Stimulated activated CD8-positive, alpha-beta memory T cell treated with anti-CD3 and anti-CD28 coated beads, Interleukin-12 subunit alpha, Interleukin-12 subunit beta, amount 100 ng/mL, for 1 hour (primary cell): Measurements from ENCODE around the gene YY1AP1.
"Not testable (repeated sequence)": the region's sequence is repeated elsewhere in the genome, so short reads cannot be mapped to it uniquely, and the experiment has no call there.

Source experiments
- DNase-seq: peaks from one replicate; pipeline ENCODE4 v3.0.0-alpha.2; 2020; ENCODE audit warnings: low read depth

The YY1AP1 gene, protein sequence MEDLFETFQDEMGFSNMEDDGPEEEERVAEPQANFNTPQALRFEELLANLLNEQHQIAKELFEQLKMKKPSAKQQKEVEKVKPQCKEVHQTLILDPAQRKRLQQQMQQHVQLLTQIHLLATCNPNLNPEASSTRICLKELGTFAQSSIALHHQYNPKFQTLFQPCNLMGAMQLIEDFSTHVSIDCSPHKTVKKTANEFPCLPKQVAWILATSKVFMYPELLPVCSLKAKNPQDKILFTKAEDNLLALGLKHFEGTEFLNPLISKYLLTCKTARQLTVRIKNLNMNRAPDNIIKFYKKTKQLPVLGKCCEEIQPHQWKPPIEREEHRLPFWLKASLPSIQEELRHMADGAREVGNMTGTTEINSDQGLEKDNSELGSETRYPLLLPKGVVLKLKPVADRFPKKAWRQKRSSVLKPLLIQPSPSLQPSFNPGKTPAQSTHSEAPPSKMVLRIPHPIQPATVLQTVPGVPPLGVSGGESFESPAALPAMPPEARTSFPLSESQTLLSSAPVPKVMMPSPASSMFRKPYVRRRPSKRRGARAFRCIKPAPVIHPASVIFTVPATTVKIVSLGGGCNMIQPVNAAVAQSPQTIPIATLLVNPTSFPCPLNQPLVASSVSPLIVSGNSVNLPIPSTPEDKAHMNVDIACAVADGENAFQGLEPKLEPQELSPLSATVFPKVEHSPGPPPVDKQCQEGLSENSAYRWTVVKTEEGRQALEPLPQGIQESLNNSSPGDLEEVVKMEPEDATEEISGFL

DNA sequence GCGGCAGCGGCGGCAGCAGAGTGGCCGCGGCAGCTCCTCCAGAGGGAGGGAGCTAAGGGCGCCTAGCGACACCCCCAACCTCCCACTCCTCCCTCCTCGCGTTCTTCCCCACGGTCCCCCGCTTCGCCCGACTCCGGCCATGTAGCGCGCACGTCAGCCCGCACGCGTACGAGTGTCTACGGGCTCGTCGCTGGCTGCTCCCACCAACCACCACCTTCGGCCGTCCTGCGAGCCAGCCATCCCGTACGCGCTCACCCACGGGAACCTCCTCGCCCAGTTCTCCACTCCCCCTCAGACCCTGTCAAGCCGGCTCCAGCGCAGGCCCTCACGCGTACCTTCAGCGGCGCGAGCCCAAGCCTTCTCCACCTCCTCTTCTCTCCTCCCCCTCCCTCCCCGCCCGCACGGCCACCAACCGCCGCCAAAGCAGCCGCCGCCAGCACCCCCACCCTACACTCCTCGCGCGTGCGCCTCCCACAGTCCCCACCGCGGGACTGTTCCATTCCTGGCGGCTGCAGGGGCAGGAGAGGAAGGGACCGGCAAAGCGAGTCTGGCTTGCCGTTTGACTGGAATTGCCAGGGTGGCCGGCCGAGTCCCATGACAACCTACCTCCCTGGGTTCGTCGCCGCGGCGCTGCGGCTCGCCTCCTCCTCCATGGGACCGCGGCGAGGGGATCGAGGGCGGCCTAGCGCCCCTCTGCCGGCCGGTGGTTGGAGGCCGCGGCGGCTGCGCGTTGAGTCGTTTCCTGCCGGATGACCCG is at the start of gene YY1AP1:
TSS of gene YY1AP1 (minus strand) at position 451 of the 757 bp plus-strand sequence. CDS start 8,338 bp downstream, outside the sequence.
- DNase-seq: peak; percentile 86

DNA sequence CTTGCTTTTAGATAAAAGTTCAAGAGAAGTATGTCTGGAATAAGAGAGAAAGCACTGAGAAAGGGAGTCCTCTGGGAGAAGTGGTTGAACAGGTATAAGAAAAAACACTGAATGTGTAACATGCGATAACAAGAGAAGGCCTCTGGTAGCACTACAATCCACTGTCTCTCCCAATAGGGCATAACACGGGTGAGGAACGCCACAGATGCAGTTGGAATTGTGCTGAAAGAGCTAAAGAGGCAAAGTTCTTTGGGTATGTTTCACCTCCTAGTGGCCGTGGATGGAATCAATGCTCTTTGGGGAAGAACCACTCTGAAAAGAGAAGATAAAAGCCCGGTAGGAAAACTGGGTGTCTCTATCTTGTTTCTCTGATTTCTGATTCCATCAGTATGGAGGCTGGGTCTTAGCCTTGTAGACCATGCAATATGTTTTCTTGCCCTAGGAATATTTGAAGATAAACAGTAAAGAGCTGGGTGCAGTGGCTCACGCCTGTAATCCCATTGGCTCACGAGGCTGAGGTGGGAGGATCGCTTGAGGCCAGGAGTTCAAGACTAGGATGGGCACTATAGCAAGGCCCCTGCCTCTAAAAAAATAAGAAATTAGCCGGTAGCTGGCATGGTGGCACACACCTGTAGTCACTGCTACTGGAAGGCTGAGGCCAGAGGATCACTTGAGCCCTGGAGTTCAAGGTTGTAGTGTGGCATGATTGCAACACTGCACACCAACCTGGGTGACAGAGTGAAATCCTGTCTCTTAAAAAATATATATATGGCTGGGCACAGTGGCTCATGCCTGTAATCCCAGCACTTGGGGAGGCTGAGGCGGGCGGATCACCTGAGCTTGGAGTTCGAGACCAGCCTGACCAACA is 40.7 kb upstream of the YY1AP1 start:
- peak; percentile 5 for DNase-seq

DNA sequence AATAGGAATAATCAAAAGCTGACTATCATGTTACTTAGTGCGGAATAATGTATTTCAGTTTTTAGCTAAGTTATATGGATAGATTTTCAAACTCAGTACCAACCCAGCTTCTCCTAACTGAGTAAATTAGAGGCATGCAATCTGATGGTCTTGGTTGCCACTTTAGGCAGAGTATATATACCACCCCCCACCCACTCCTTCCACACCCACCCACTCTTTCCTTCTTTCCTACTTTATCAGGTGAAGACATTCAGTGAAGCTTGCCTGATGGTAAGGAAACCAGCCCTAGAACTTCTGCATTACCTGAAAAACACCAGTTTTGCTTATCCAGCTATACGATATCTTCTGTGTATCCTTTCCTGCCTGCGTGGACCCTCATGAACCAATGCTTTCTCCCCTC is 36.6 kb upstream of the YY1AP1 start:
- no peak for DNase-seq

DNA sequence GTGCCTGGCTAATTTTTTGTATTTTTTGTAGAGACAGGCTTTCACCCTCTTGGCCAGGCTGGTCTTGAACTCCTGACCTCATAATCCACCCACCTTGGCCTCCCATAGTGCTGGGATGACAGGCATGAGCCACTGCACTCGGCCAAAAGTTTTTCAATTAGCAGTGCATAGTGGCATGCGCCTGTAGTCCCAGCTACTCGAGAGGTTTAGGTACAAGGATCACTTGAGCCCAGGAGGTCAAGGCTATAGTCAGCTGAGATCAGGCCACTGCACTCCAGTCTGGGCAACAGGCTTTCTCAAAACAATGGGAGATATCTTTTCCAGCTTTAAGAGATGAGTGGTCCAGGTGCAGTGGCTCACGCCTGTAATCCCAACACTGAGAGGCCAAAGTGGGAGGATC is 31.1 kb upstream of the YY1AP1 start:
- DNase-seq: no peak

DNA sequence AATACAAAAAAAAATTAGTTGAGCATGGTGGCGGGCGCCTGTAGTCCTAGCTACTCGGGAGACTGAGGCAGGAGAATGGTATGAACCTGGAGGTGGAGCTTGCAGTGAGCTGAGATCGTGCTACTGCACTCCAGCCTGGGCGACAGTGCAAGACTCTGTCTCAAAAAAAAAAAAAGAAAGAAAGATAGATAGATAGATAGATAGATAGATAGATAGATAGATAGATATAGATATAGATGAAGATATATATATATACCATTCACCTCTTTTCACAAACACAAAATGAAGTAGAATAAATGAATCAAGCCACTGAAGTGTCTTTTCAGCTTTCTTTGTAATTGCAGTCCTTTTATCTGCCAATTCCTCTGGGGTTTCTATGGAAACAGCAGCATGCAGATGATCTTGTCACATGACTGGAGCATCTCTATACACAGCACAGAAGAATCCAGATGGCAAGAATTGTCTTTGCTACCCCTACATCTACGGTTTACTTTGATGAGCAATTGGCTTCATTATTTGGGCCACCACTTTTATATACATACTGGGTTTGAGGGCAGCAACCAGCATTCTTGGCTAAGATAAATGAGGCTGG is 30.0 kb upstream of the YY1AP1 start:
- DNase-seq: not testable (repeated sequence)

DNA sequence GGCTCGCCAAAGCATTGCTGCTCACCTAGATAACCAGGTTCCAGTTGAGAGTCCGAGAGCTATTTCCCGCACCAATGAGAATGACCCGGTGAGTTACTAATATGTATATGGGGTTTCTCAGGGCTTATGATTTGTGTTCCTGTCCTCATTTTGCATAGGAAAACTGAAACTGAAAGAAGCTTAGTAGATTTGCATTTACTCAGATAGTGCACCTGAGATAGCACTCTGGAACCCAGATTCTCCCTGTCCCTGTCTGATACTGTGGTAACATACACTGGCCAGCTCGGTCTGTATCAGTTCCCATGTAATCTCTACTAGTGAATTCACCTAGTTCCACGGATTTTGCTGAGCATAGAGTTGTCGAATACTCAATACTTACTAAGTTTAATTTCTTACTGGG is 28.5 kb upstream of the YY1AP1 start:
- no peak for DNase-seq

DNA sequence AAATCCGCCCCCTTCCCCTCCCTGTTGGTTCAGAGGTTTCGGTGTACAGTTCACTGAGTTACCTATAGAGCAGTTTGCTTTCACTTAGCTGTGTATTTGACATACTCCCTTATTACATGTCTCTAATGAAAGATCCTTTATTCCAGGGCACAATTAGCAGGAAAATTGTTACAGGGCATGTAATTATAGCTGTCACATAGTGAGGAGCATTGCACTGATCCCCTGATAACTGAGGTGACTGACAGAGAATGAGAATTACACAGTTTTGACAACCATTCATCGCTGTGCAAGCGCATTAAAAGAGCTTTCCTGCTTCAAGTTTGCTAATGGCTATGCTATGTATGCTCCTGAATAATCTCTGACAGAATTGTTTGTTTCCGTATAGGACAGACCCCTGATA is 27.2 kb upstream of the YY1AP1 start:
- DNase-seq: no peak

DNA sequence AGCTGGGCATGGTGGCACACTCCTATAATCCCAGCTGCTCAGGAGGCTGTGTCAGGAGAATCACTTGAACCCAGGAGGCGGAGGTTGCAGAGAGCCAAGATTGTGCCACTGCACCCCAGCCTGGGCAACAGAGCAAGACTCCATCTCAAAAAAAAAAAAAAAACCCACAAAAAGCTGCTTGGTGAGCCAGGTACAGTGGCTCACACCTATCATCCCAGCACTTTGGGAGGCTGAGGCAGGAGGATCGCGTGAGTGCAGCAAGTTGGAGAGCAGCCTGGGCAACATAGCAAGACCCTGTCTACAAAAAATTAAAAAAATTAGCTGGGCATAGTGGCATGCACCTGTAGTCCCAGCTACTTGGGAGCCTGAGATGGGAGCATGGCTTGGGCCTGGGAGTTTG is 26.5 kb upstream of the YY1AP1 start:
- DNase-seq: not testable (repeated sequence)

DNA sequence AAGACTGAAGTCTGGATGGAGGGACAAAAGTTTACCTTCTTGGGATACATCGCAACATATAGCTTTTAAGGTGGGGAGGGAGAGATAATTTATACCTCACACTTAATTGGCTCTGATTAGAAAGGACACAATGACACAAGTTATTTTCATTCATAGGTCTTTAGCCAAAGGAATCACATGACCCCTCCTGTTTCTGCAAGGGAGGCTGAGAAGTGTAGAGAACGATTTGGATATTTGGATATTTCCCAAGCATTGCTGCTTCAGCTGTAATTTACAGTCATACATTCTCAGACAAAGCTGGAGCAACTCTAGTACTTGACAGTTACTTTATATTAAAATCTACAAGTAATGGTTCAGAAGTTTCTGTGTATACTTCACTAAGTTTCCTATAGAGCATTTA is 24.5 kb upstream of the YY1AP1 start:
- no peak for DNase-seq

DNA sequence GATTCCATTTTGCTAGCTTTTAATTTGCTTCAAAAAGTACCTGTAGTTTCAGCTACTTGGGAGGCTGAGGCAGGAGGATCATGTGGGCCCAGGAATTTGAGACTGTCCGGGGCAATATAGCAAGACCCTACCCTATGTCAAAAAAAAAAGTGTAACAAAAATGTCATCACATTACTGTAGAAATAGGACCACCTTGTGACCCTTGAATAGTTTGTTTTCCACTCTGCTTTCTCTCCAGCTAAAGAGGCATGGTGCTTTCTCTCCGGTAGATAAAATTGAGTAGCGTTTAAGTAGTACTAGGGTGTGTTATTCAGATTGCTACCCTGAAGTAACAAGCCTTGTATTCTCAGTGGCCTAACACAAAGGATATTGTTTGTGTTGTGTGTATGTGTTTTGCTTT is 24.1 kb upstream of the YY1AP1 start:
- DNase-seq: not testable (repeated sequence)

DNA sequence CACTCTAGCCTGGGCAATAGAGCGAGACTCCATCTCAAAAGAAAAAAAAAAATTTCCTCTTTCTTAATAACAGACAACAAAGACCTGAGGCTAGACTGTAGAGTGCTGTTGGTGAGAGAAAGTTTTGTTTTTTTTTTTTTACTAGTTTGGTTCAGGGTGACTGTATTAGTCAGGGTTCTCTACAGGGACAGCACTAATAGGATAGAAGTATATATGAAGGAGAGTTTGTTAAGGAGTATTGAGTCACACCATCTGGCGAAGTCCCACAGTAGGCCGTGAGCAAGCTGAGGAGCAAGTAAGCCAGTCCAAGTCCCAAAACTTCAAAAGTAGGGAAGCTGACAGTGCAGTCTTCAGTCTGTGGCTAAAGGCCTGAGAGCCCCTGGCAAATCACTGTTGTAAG is 22.9 kb upstream of the YY1AP1 start:
- DNase-seq: not testable (repeated sequence)

DNA sequence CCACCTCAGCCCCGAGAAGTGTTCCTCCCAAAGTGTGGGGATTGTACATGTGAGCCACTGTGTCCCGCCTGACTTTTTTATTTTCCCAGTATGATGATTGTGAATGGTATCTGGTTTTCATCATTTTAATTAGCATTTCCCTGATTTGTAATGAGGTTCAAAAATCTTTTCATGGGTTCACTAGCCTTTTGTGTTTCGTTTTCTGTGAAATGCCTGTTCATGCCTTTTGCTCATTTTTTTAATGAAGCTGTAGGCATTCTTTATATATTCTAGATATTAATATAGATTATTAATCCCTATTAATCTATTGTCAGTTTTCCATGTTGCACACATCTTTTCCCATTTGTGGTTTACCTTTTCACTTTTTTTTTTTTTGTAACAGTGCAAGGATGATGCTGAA is 20.8 kb upstream of the YY1AP1 start:
- DNase-seq: no peak

DNA sequence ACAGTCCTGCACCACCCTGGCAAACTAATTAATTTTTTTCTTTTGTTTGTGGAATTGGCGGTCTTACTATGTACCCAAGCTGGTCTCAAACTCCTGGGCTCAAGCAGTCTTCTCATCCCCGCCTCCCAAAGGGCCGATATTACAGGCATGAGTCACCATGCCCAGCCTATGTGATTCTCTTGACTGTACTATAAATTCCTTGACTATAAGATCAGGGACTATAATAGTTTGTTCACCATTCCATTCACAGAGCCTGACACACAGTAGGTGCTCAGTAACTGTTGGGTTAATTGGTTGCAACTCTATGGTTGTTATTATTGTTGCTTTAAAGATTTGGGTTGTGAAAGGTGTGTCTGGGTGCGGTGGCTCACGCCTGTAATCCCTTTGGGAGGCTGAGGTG is 17.6 kb upstream of the YY1AP1 start:
- no peak for DNase-seq

DNA sequence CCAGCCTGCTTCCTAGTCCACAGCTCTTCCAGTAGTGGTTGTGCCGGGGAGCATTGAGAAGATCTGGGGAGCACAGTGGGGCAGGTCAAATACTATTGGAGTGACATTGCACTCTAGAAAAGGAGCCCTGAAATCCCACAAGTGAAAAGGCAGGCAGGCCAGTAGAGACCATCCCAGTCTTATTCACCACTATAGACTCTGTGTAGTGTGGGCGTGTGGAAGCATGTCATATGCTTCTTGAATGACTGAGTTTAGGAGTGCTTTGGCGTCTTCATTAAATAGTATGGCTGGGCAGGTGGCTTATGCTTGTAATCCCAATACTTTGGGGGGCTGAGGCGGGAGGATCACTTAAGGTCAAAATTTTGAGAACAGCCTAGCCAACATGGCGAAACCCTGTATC is 15.8 kb upstream of the YY1AP1 start:
- not testable (repeated sequence) for DNase-seq

DNA sequence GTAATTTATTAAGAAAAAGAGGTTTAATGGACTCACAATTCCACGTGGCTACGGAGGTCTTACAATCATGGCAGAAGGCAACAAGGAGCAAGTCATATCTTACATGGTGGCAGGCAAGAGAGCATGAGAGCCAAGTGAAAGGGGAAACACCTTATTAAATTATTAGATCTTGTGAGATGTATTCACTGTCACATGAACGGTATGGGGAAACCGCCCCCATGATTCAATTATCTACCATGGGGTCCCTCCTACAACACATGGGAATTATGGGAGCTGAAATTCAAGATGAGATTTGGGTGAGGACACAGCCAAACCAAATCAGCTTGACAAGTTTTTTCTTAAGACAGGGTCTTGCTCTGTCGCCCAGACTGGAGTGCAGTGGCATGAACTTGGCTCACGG is 14.6 kb upstream of the YY1AP1 start:
- DNase-seq: no peak

DNA sequence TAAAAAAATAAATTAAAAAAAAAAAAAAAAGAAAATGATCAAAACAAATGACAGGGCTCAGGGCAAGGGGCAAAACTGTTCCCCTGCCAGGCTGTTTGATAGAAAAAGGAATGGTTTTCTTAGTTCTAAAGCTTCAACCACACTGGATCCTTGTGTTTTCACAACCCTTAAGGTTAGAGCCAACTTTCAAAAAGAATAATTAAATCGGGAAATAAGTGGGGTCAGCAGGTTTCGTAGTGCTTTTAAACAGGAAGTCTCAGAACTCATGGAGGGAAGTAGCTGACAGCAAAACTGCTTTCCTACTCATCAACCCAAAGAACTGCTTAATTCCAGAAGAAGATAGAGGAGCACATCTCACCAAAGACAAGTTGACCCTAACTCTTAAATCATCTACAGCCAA is 13.1 kb upstream of the YY1AP1 start:
- not testable (repeated sequence) for DNase-seq

DNA sequence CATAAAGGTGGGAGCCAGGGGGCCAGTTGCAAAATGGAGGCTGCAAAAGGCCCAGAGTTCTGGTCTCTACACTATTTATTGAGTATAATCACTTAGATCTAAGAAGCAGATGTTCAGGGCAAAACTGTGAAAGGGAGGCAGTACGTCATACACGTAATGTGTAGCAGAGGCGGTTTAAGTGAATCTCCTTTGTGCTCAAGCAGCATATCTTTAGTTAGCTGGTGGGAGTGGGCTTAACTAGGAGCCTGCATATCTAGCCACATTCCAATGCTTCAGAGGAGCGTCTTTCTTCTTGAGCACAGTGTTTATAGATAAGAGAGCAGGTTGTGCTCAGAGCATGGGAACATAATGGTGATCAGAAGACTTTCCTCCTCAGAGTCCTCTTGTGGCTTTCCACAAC is 10.5 kb upstream of the YY1AP1 start:
- not testable (repeated sequence) for DNase-seq

DNA sequence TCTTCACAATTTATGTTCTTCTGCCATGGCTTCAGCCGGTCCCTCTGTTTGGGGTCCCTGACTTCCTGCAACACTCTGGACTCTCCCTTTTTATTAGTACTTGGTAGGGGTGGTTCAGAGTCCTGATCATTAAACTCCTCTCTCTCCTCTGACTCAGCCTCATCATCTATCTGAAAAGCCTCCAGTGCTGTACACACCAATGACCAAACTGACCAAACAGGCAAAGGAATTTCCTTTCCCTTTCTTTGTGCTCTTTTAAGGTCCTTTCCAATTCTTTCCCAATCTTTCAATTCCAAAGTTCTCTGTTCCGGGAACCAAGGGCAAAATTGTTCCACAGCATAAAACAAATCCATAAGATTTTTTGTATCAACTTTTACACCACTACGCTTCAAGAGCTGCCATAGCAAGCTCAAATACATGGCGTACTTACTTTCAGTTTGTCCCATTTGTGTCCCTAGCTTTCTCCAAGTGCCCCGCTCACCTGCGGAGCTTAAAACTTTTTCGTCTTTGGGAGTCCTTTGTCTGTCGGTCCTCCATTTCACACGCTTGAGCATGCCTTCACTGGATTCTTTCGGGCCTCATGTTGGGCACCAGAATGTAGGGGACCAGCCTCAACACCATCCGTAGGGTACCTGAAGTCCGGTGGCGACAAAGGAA is 9.9 kb upstream of the YY1AP1 start:
- DNase-seq: no peak

DNA sequence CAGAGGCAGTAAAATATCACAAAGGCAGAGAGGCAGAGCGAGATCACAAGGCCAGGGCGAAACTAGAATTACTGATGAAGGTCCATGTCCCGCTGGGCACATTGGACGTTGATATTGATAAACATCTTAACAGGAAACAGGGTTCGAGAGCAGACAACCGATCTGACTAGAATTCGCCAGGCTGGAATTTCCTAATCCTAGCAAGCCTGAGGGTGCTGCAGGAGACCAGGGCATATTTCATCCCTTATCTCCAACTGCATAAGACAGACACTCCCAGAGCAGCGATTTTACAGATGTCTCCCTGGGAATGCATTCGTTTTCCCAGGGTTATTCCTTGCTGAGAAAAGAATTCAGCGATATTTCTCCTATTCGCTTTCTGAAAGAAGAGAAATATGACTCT is 9.0 kb upstream of the YY1AP1 start:
- DNase-seq: not testable (repeated sequence)

DNA sequence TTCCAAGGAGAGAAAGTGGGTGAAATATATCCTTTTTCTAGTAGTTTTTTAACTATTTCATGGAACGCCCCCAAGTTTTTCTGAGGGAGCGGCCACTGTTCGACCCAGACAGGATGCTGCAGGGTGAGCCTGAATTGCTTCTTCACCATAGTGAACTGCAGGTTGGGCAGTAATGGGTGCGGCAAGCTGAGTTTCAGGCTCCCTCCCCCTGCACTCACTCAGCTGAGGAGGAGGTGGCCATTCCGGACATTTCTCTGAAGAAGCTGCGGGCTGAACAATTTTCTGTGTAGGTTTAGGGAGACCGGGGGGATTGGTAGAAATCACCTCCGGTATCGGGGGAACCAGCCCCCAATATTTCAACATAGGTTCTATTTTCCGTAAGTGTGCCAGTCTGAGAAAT is 8.5 kb upstream of the YY1AP1 start:
- no peak for DNase-seq

DNA sequence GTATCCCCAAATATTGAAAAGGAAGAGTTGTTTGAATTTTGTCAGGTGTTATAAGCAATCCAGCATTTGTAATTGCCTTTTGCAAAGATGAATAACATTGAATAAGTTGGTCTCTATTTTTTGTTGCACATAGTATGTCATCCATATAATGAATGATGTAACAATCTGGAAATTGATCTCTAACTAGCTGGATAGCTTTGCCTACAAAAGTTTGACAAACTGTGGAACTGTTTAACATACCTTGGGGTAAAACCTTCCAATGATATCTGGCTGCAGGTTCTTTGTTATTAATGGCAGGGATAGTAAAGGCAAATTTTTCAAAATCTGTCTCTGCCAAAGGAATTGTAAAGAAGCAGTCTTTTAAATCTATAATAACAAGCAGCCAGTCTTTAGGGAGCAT is 8.0 kb upstream of the YY1AP1 start:
- DNase-seq: no peak
